ENCODE results near the gene NUP35. TPM values are rescaled to one million over a fixed set of nuclear protein-coding genes. Genes with fewer than 3 reads are reported as not detected.
"Not testable (repeated sequence)": the region's sequence is repeated elsewhere in the genome, so short reads cannot be mapped to it uniquely, and the experiment has no call there.

NUP35 gene
- total RNA-seq, 1 donor from 2014 or later: 11.8 TPM

GRCh38 chr2:183157131-183157530, 32.9 kb downstream of the NUP35 start:
- TF ChIP-seq, protein P1, sequence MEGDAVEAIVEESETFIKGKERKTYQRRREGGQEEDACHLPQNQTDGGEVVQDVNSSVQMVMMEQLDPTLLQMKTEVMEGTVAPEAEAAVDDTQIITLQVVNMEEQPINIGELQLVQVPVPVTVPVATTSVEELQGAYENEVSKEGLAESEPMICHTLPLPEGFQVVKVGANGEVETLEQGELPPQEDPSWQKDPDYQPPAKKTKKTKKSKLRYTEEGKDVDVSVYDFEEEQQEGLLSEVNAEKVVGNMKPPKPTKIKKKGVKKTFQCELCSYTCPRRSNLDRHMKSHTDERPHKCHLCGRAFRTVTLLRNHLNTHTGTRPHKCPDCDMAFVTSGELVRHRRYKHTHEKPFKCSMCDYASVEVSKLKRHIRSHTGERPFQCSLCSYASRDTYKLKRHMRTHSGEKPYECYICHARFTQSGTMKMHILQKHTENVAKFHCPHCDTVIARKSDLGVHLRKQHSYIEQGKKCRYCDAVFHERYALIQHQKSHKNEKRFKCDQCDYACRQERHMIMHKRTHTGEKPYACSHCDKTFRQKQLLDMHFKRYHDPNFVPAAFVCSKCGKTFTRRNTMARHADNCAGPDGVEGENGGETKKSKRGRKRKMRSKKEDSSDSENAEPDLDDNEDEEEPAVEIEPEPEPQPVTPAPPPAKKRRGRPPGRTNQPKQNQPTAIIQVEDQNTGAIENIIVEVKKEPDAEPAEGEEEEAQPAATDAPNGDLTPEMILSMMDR (IDR thresholded peaks at IDR 0.05; ENCODE audit: unreplicated experiment): no peak
- Mint-ChIP-seq H3K27me3 (ENCODE audit: unreplicated experiment) (peaks cover 1% of the 10 kb centered on the region), H3K9me3 (ENCODE audit: unreplicated experiment) (no peaks in the 10 kb centered on the region), H3K36me3 (ENCODE audit: low read depth, unreplicated experiment) (peaks cover 23% of the 10 kb centered on the region), H3K4me3 (ENCODE audit: unreplicated experiment) (no peak overlapping the region), H3K4me1 (ENCODE audit: unreplicated experiment) (no peaks in the 10 kb centered on the region), H3K27ac (ENCODE audit: unreplicated experiment) (no peak overlapping the region)
- no peak for DNase-seq (ENCODE audit: low spot score)

GRCh38 chr2:183162362-183162761, 38.1 kb downstream of the NUP35 start:
- Mint-ChIP-seq H3K36me3 (ENCODE audit: low read depth, unreplicated experiment) (peaks cover 20% of the 10 kb centered on the region), H3K4me1 (ENCODE audit: unreplicated experiment) (no peaks in the 10 kb centered on the region), H3K27ac (ENCODE audit: unreplicated experiment) (no peak overlapping the region)

DNA sequence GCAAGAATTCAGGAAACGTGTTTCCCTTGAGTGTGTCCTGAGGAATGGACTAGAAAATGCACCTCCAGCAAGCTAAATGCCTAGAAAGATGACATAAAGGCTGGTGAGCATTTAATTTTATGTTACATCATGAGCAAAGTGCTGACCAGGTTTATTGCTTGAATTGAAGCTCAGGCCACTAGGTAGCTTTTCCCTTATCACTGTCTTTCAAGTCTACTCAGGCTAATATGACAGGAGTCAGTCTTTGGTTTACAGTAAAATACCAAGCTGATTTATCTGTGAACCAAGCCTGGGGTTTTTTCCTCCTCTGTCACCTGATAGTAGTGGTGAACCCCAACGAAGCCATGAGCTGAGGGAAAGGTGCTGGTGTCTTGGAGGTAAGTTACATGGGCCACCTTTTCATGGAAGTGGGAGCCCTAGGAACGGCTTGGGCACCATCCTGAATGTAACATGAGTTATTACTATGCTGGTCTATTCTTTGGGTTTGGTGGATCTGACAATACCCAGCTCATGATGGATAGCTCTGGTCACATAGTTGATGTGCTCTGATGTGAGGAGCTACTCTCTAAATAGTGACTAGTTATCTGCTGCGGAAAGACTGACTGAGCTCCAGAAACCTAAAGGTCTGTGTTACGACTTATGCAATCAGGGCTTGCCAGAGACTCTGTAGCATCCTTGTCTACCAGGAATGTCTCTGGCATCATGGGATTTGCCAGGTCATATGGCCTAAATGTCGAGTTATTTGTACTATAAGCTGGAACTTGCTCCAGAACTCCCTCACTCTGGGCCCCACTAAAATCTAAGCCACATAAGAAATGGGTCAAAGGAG, 39.8 kb downstream of the NUP35 start:
- H3K36me3 Mint-ChIP-seq (ENCODE audit: low read depth, unreplicated experiment): peaks cover 20% of the 10 kb centered on the region
- no peak overlapping the region for H3K27ac Mint-ChIP-seq (ENCODE audit: unreplicated experiment)
- H3K9me3 Mint-ChIP-seq (ENCODE audit: unreplicated experiment): no peaks in the 10 kb centered on the region
- TF ChIP-seq, protein P1 (IDR thresholded peaks at IDR 0.05; ENCODE audit: unreplicated experiment): no peak
- no peak overlapping the region for H3K4me3 Mint-ChIP-seq (ENCODE audit: unreplicated experiment)
- no peaks in the 10 kb centered on the region for H3K4me1 Mint-ChIP-seq (ENCODE audit: unreplicated experiment)
- DNase-seq (ENCODE audit: low spot score): no peak
- H3K27me3 Mint-ChIP-seq (ENCODE audit: unreplicated experiment): peaks cover 5% of the 10 kb centered on the region

More at GRCh38 chr2:183162362-183162761, 38.1 kb downstream of the NUP35 start:
- Mint-ChIP-seq H3K4me3 (ENCODE audit: unreplicated experiment) (no peak overlapping the region), H3K27me3 (ENCODE audit: unreplicated experiment) (peaks cover 3% of the 10 kb centered on the region), H3K9me3 (ENCODE audit: unreplicated experiment) (no peaks in the 10 kb centered on the region)
- DNase-seq (ENCODE audit: low spot score): no peak
- TF ChIP-seq, protein P1 (IDR thresholded peaks at IDR 0.05; ENCODE audit: unreplicated experiment): no peak

DNA sequence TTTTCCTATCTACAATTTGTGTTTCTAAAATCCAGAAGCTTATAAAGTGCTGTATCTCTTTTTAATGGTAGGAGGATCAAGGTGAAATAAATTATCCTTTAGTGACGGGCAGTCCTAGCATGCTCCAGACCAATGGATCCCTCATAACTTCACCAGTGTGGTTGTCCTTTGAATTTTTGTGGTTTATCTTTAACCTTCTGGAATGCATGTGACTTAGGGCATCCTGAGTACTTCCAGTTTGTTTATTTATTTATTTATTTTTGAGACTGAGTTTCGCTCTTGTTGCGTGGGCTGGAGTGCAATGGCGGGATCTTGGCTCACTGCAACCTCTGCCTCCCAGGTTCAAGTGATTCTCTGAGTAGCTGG, 40.4 kb downstream of the NUP35 start:
- Mint-ChIP-seq H3K27me3 (ENCODE audit: unreplicated experiment) (peaks cover 5% of the 10 kb centered on the region), H3K4me3 (ENCODE audit: unreplicated experiment) (no peak overlapping the region)
- TF ChIP-seq, protein P1 (IDR thresholded peaks at IDR 0.05; ENCODE audit: unreplicated experiment): no peak

GRCh38 chr2:183166210-183166609, 42.0 kb downstream of the NUP35 start:
- no peak for DNase-seq (ENCODE audit: low spot score)
- H3K27ac Mint-ChIP-seq (ENCODE audit: unreplicated experiment): no peak overlapping the region
- H3K36me3 Mint-ChIP-seq (ENCODE audit: low read depth, unreplicated experiment): peaks cover 20% of the 10 kb centered on the region
- no peak overlapping the region for H3K4me3 Mint-ChIP-seq (ENCODE audit: unreplicated experiment)
- no peaks in the 10 kb centered on the region for H3K4me1 Mint-ChIP-seq (ENCODE audit: unreplicated experiment)
- no peaks in the 10 kb centered on the region for H3K9me3 Mint-ChIP-seq (ENCODE audit: unreplicated experiment)
- peaks cover 5% of the 10 kb centered on the region for H3K27me3 Mint-ChIP-seq (ENCODE audit: unreplicated experiment)
- TF ChIP-seq, protein P1 (IDR thresholded peaks at IDR 0.05; ENCODE audit: unreplicated experiment): no peak

More for the DNA sequence above, 40.4 kb downstream of the NUP35 start:
- Mint-ChIP-seq H3K27ac (ENCODE audit: unreplicated experiment) (no peak overlapping the region), H3K36me3 (ENCODE audit: low read depth, unreplicated experiment) (peaks cover 20% of the 10 kb centered on the region), H3K4me1 (ENCODE audit: unreplicated experiment) (no peaks in the 10 kb centered on the region), H3K9me3 (ENCODE audit: unreplicated experiment) (no peaks in the 10 kb centered on the region)
- no peak for DNase-seq (ENCODE audit: low spot score)

- peaks cover 20% of the 10 kb centered on the region for H3K36me3 Mint-ChIP-seq (ENCODE audit: low read depth, unreplicated experiment)
- not testable (repeated sequence) for H3K4me1 Mint-ChIP-seq (ENCODE audit: unreplicated experiment); DNase-seq (ENCODE audit: low spot score); H3K27ac Mint-ChIP-seq (ENCODE audit: unreplicated experiment); H3K27me3 Mint-ChIP-seq (ENCODE audit: unreplicated experiment); H3K9me3 Mint-ChIP-seq (ENCODE audit: unreplicated experiment); H3K4me3 Mint-ChIP-seq (ENCODE audit: unreplicated experiment)
Observed at GRCh38 chr2:183166976-183167375, 42.7 kb downstream of the NUP35 start.
